ENCODE measurements around the gene TRPM2. TPM values are rescaled to one million over a fixed set of nuclear protein-coding genes. Genes with fewer than 3 reads are reported as not detected.
A peak's percentile ranks its signal among the peaks of the same experiment; 100 is the strongest.

Gene TRPM2
- total RNA-seq, 2 experiments from 2014 or later = 35.6 to 40.9 TPM

GRCh38 chr21:44364151-44365053 lies 11.0 kb downstream of the TRPM2 start:
- CTCF ChIA-PET = interaction anchor here (0.8 to 0.9 kb wide), 2 partner anchors 11 to 14 kb away, joined by 3 read pairs; partner anchors contain the start of gene TRPM2
- no peak for DNase-seq
- ATAC-seq = no peak
- no peak overlapping the region for H3K4me3 Mint-ChIP-seq
- H3K9me3 Mint-ChIP-seq (ENCODE audit: insufficient read depth) = peaks cover 8% of the 10 kb centered on the region
- H3K36me3 Mint-ChIP-seq (ENCODE audit: low read depth) = peaks cover 41% of the 10 kb centered on the region
- H3K27ac Mint-ChIP-seq = no peak overlapping the region
- POLR2A ChIA-PET = no interaction called here
- H3K4me1 Mint-ChIP-seq (ENCODE audit: low read depth) = peaks cover 17% of the 10 kb centered on the region
- no peaks in the 10 kb centered on the region for H3K27me3 Mint-ChIP-seq (ENCODE audit: low read depth)

DNA sequence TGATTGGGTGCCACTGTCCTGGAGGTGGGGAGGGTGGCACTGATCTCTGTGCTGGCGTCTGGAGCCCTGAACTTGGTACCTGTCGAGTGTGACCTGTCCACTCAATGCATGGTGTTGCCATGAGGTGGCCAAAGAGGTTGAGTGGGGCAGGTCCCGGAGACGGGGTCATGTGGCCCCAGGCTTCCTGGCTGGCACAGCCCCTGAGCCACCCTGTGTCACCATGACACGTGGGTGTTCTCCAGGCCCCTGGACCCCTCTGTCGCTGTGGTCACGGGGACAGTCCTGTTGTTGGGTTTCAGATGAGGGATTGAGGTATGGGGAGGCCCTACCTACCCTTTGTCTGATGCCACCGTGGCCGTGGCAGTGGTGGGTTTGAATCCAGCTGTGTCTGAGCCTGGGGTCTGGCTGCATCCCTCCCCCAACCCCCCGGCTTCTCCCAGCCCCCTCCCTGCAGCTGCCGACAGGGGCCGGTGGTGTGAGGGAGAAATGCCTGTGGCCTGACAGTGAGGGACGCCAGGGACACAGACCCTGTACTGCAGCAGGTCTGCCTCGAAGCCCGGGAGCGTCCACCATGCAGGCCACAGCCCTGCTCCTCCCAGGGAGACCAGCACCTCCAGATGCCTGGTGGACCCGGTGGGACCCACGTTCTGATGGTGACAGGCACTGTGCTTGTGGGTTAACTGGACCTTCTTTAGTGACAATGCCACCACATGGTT lies 12.0 kb downstream of the TRPM2 start:
- DNase-seq (no peak), ATAC-seq (no peak)
- no peak overlapping the region for H3K27ac Mint-ChIP-seq
- peaks cover 13% of the 10 kb centered on the region for H3K4me1 Mint-ChIP-seq (ENCODE audit: low read depth)
- H3K36me3 Mint-ChIP-seq (ENCODE audit: low read depth) = peaks cover 37% of the 10 kb centered on the region
- CTCF ChIA-PET = no interaction called here
- H3K9me3 Mint-ChIP-seq (ENCODE audit: insufficient read depth) = peaks cover 8% of the 10 kb centered on the region
- H3K27me3 Mint-ChIP-seq (ENCODE audit: low read depth) = no peaks in the 10 kb centered on the region
- POLR2A ChIA-PET = no interaction called here
- no peak overlapping the region for H3K4me3 Mint-ChIP-seq

- ChIA-PET POLR2A (no interaction called here), CTCF (no interaction called here)
- H3K4me3 Mint-ChIP-seq = no peak overlapping the region
- H3K9me3 Mint-ChIP-seq (ENCODE audit: insufficient read depth) = peaks cover 8% of the 10 kb centered on the region
- peaks cover 40% of the 10 kb centered on the region for H3K36me3 Mint-ChIP-seq (ENCODE audit: low read depth)
- H3K27me3 Mint-ChIP-seq (ENCODE audit: low read depth) = no peaks in the 10 kb centered on the region
- ATAC-seq (no peak), DNase-seq (no peak)
- peaks cover 10% of the 10 kb centered on the region for H3K4me1 Mint-ChIP-seq (ENCODE audit: low read depth)
- H3K27ac Mint-ChIP-seq = no peak overlapping the region
Measured at GRCh38 chr21:44365967-44366585, 12.7 kb downstream of the TRPM2 start.

GRCh38 chr21:44366586-44367211 lies 13.3 kb downstream of the TRPM2 start:
- Mint-ChIP-seq H3K36me3 (ENCODE audit: low read depth) (peaks cover 44% of the 10 kb centered on the region), H3K4me1 (ENCODE audit: low read depth) (peaks cover 10% of the 10 kb centered on the region), H3K9me3 (ENCODE audit: insufficient read depth) (peaks cover 8% of the 10 kb centered on the region), H3K4me3 (no peak overlapping the region), H3K27ac (no peak overlapping the region), H3K27me3 (ENCODE audit: low read depth) (no peaks in the 10 kb centered on the region)
- ATAC-seq = no peak
- POLR2A ChIA-PET = no interaction called here
- CTCF ChIA-PET = no interaction called here
- DNase-seq = no peak

DNA sequence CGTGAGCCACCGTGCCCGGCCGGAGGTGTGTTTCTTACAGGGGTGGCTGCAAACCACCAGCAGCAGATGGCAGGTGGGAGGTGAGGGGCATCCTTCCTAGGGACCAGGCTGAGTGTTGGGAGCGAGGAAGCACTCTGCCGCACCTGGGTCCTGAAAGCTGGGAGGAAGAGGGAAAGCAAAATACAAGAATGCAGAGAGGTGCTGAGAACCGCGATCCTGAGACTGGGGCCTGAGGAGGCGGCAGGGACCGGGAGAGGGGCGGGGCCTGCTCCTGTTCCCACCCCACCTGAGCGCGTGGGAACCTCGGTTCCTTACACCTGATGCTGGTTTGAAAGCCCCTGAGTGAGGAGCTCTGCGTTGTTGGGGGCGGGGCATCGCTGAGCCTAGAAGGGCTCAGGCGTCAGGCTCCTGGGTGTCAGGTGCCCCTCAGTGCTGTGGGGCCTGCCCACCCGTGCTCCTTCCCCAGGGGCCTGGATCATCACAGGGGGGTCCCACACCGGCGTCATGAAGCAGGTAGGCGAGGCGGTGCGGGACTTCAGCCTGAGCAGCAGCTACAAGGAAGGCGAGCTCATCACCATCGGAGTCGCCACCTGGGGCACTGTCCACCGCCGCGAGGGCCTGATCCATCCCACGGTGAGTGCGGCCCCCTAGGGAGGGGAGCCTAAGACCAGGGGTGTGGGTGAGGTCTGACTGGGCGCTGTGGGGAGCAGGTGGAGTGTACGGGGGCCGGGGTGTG lies 15.5 kb downstream of the TRPM2 start:
- DNase-seq (no peak), ATAC-seq (no peak)
- Mint-ChIP-seq H3K27ac (no peak overlapping the region), H3K4me1 (ENCODE audit: low read depth) (peaks cover 19% of the 10 kb centered on the region), H3K9me3 (ENCODE audit: insufficient read depth) (peaks cover 3% of the 10 kb centered on the region), H3K4me3 (no peak overlapping the region), H3K36me3 (ENCODE audit: low read depth) (peaks cover 52% of the 10 kb centered on the region), H3K27me3 (ENCODE audit: low read depth) (no peaks in the 10 kb centered on the region)
- CTCF ChIA-PET = no interaction called here
- POLR2A ChIA-PET = no interaction called here

GRCh38 chr21:44370027-44370735 lies 16.8 kb downstream of the TRPM2 start:
- ChIA-PET POLR2A (no interaction called here), CTCF (no interaction called here)
- ATAC-seq (no peak), DNase-seq (no peak)
- Mint-ChIP-seq H3K36me3 (ENCODE audit: low read depth) (peaks cover 58% of the 10 kb centered on the region), H3K4me3 (no peak overlapping the region), H3K4me1 (ENCODE audit: low read depth) (peaks cover 25% of the 10 kb centered on the region), H3K27ac (no peak overlapping the region), H3K27me3 (ENCODE audit: low read depth) (peaks cover 1% of the 10 kb centered on the region), H3K9me3 (ENCODE audit: insufficient read depth) (peaks cover 8% of the 10 kb centered on the region)

DNA sequence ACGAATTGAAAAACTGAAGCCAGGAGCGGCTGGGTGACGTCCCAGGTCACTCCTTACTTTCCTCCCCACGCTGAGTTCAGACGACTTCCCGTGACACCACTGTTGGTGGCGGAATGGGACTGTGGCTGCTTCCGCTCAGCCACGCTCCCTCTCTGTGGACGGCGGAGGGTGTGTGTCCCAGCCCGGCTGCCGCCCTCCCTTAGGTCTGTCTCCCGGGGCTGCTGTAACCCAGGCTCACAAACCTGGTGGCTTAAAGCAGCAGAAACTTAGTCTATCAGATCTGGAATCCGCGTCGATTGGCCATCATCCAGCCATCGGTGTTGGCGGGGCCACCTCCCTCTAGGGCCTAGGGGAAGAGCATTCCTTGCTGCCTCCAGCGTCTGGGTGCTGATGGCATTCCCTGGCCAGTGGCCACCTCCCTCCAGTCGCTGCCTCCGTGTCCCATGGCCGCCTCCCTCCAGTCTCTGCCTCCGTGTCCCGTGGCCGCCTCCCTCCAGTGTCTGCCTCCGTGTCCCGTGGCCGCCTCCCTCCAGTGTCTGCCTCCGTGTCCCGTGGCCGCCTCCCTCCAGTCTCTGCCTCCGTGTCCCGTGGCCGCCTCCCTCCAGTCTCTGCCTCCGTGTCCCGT lies 17.5 kb downstream of the TRPM2 start:
- ATAC-seq (no peak), DNase-seq (no peak)
- Mint-ChIP-seq H3K36me3 (ENCODE audit: low read depth) (peaks cover 65% of the 10 kb centered on the region), H3K27ac (no peak overlapping the region), H3K27me3 (ENCODE audit: low read depth) (peaks cover 2% of the 10 kb centered on the region), H3K4me1 (ENCODE audit: low read depth) (peaks cover 32% of the 10 kb centered on the region), H3K9me3 (ENCODE audit: insufficient read depth) (peaks cover 15% of the 10 kb centered on the region), H3K4me3 (no peak overlapping the region)
- POLR2A ChIA-PET = no interaction called here
- CTCF ChIA-PET = no interaction called here

DNA sequence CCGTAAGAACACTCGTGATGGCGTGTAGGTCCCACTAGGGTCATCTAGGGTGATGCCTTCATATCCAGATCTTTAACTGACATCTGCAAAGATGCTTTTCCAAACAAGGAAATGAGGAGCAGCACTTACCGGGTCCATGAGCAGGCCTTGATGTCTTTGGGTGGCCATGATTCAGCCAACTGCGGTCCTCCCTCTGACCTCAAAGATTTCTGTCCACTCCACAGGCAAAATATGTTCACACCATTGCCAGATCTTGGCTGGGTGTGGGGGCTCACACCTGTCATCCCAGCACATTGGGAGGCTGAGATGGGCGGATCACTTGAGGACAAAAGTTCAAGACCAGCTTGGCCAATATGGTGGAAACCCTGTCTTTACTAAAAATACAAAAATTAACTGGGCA lies 18.2 kb downstream of the TRPM2 start:
- ChIA-PET CTCF (interaction anchor here (1.2 kb wide), 1 partner anchor 10 kb away, joined by 5 read pairs; no protein-coding TSS in a partner anchor), POLR2A (no interaction called here)
- Mint-ChIP-seq H3K27ac (no peak overlapping the region), H3K36me3 (ENCODE audit: low read depth) (peaks cover 71% of the 10 kb centered on the region), H3K27me3 (ENCODE audit: low read depth) (peaks cover 2% of the 10 kb centered on the region), H3K9me3 (ENCODE audit: insufficient read depth) (peaks cover 17% of the 10 kb centered on the region), H3K4me3 (no peak overlapping the region), H3K4me1 (ENCODE audit: low read depth) (peaks cover 39% of the 10 kb centered on the region)
- DNase-seq (no peak), ATAC-seq (no peak)

GRCh38 chr21:44372616-44373015 lies 19.2 kb downstream of the TRPM2 start:
- ChIA-PET POLR2A (no interaction called here), CTCF (interaction anchor here (1.2 kb wide), 1 partner anchor 11 kb away, joined by 5 read pairs; no protein-coding TSS in a partner anchor)
- no peak for ATAC-seq

DNA sequence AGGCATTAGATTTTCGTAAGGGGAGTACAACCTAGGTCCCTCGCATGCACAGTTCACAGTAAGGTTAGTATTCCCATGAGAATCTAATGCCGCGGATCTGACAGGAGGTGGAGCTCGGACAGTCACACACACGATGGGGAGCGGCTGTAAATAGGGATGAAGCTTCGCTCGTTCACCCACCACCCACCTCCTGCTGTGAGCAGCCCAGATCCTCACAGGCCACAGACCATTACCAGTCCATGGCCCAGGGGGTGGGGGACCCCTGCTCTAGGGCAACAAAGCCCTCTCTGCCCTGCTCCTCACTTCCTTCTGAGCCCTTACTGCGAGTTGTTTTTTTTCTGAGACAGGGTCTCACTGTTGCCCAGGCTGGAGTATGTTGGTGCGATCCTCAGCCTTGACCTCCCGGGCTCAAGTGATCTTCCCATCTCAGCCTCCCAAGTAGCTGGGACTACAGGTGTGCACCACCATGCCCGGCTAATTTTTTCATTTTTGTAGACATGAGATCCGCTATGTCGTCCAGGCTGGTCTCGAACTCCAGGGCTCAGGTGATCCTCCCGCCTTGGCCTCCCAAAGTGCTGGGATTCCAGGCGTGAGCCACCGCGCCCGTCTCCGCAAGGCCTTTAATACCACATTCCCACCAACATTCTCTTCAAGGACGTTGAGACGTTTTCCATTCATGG lies 21.3 kb downstream of the TRPM2 start:
- peak overlapping the region; percentile 71 for H3K27ac Mint-ChIP-seq
- DNase-seq = no peak
- ChIA-PET CTCF (no interaction called here), POLR2A (no interaction called here)
- H3K36me3 Mint-ChIP-seq (ENCODE audit: low read depth) = peaks cover 80% of the 10 kb centered on the region
- ATAC-seq = no peak
- peaks cover 39% of the 10 kb centered on the region for H3K4me1 Mint-ChIP-seq (ENCODE audit: low read depth)
- H3K9me3 Mint-ChIP-seq (ENCODE audit: insufficient read depth) = peaks cover 17% of the 10 kb centered on the region
- H3K27me3 Mint-ChIP-seq (ENCODE audit: low read depth) = peaks cover 2% of the 10 kb centered on the region
- peak overlapping the region; percentile 17 for H3K4me3 Mint-ChIP-seq

More at GRCh38 chr21:44372616-44373015, 19.2 kb downstream of the TRPM2 start:
- peaks cover 39% of the 10 kb centered on the region for H3K4me1 Mint-ChIP-seq (ENCODE audit: low read depth)
- H3K9me3 Mint-ChIP-seq (ENCODE audit: insufficient read depth) = peaks cover 17% of the 10 kb centered on the region
- H3K27me3 Mint-ChIP-seq (ENCODE audit: low read depth) = peaks cover 2% of the 10 kb centered on the region
- DNase-seq = no peak
- H3K27ac Mint-ChIP-seq = no peak overlapping the region
- peaks cover 75% of the 10 kb centered on the region for H3K36me3 Mint-ChIP-seq (ENCODE audit: low read depth)
- H3K4me3 Mint-ChIP-seq = no peak overlapping the region
